MM.1S (cell line): Measurements from ENCODE around the gene GNAI2.

Experiments
- EZH2 ChIP-seq: fragments of 300-600 bp; sonication (generic); optimal IDR thresholded peaks from 2 replicates; pipeline ENCODE3; 2017; ENCODE audit warnings: low read depth, mild to moderate bottlenecking, antibody characterized with exemption, low read length, mixed read lengths
- EZH2phosphoT487 ChIP-seq: fragments of 300-600 bp; sonication (generic); IDR thresholded peaks from 2 replicates; pipeline ENCODE4 v1.6.1; 2018; ENCODE audit warnings: antibody characterized with exemption, low read length
- TF ChIP-seq, protein P1 (sequence below): fragments of 300-600 bp; sonication (generic); IDR thresholded peaks from 2 replicates; pipeline ENCODE4 v1.5.1; 2016; ENCODE audit warnings: antibody characterized with exemption, low read length, mixed read lengths

DNA sequence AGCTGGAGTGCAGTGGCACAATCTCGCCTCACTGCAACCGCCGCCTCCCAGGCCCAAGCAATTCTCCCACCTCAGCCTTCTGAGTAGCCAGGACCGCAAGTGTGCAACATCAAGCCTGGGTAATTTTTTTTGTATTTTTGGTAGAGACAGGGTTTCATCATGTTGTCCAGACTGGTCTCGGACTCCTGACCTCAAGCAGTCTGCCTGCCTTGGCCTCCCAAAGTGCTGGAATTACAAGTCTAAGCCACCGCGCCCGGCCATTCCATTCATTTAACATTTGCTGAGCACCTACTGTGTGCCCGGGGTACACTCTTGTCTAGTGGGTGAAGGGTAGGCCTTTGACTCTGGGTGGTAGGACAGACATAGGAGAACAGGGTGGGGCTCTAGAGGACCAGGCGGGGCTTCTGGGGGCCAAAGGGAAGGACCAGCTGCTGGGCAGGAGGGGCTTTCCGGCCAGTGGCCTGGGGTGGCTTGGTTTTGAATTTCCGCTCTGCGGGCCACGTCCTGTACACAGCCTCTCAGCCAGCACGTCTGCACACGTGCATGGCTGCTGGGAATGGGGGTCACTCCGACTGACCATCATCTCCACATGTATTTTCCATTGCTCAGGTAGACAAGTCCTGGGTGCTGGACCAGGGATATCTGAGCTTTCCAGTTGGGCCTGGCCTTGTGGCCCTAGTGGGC is 28.5 kb upstream of the GNAI2 start:
- no peak for TF ChIP-seq EZH2
- TF ChIP-seq, protein P1, sequence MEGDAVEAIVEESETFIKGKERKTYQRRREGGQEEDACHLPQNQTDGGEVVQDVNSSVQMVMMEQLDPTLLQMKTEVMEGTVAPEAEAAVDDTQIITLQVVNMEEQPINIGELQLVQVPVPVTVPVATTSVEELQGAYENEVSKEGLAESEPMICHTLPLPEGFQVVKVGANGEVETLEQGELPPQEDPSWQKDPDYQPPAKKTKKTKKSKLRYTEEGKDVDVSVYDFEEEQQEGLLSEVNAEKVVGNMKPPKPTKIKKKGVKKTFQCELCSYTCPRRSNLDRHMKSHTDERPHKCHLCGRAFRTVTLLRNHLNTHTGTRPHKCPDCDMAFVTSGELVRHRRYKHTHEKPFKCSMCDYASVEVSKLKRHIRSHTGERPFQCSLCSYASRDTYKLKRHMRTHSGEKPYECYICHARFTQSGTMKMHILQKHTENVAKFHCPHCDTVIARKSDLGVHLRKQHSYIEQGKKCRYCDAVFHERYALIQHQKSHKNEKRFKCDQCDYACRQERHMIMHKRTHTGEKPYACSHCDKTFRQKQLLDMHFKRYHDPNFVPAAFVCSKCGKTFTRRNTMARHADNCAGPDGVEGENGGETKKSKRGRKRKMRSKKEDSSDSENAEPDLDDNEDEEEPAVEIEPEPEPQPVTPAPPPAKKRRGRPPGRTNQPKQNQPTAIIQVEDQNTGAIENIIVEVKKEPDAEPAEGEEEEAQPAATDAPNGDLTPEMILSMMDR, result no peak
- TF ChIP-seq EZH2phosphoT487, result no peak
